H9 (cell line): ENCODE results near the gene AKR1C2. TPM values are rescaled to one million over a fixed set of nuclear protein-coding genes. Genes with fewer than 3 reads are reported as not detected.

Experiments used
- DNase-seq: peaks from one replicate; pipeline ENCODE4 v3.0.0-alpha.2; 2017
- H2AFZ ChIP-seq: one replicate; pipeline ENCODE4 v1.6.1; 2013; ENCODE audit warnings: mild to moderate bottlenecking, low read length, control low read depth, moderate library complexity
- H2AK5ac ChIP-seq: 2 replicates; pipeline ENCODE4 v1.6.1; 2013; ENCODE audit warnings: low read length, control low read depth, mixed read lengths; ENCODE audit not compliant: insufficient read length
- H2BK120ac ChIP-seq: one replicate; pipeline ENCODE4 v1.6.1; 2013; ENCODE audit warnings: low read depth, mild to moderate bottlenecking, low read length, control low read depth, inconsistent platforms; ENCODE audit not compliant: poor library complexity, severe bottlenecking
- H2BK12ac ChIP-seq: 2 replicates; pipeline ENCODE4 v1.6.1; 2013; ENCODE audit warnings: low read length, control low read depth, mixed read lengths, low read depth; ENCODE audit not compliant: insufficient read length
- H2BK15ac ChIP-seq: 2 replicates; pipeline ENCODE4 v1.6.1; 2013; ENCODE audit warnings: low read depth, low read length, control low read depth
- H2BK20ac ChIP-seq: one replicate; pipeline ENCODE4 v1.6.1; 2013; ENCODE audit warnings: low read depth, mild to moderate bottlenecking, low read length, control low read depth, inconsistent platforms; ENCODE audit not compliant: poor library complexity, severe bottlenecking
- H2BK5ac ChIP-seq: 2 replicates; pipeline ENCODE4 v1.6.1; 2013; ENCODE audit warnings: low read length, control low read depth, mixed read lengths; ENCODE audit not compliant: insufficient read length
- H3K14ac ChIP-seq: 2 replicates; pipeline ENCODE4 v1.6.1; 2013; ENCODE audit warnings: low read length, control low read depth; ENCODE audit not compliant: insufficient read depth
- H3K18ac ChIP-seq: 2 replicates; pipeline ENCODE4 v1.6.1; 2013; ENCODE audit warnings: low read depth, mild to moderate bottlenecking, mixed read lengths, low read length, control low read depth; ENCODE audit not compliant: insufficient read length
- H3K23ac ChIP-seq: 2 replicates; pipeline ENCODE4 v1.6.1; 2013; ENCODE audit warnings: low read length, control low read depth, mixed read lengths, low read depth; ENCODE audit not compliant: insufficient read length
- H3K23me2 ChIP-seq: 2 replicates; pipeline ENCODE4 v1.6.1; 2013; ENCODE audit warnings: low read depth, mild to moderate bottlenecking, mixed read lengths, low read length, control low read depth; ENCODE audit not compliant: insufficient read length, poor library complexity, severe bottlenecking
- H3K27ac ChIP-seq: 2 replicates; pipeline ENCODE4 v1.5.1; 2013; ENCODE audit warnings: low read length, control low read depth, mixed read lengths, low read depth; ENCODE audit not compliant: insufficient read length
- H3K27me3 ChIP-seq: 2 replicates; pipeline ENCODE4 v1.6.1; 2013; ENCODE audit warnings: low read length, control low read depth, inconsistent platforms; ENCODE audit not compliant: insufficient read depth
- H3K4ac ChIP-seq: 2 replicates; pipeline ENCODE4 v1.6.1; 2013; ENCODE audit warnings: low read depth, mild to moderate bottlenecking, control low read depth, inconsistent platforms, low read length, moderate library complexity
- H3K4me1 ChIP-seq: 2 replicates; pipeline ENCODE4 v1.6.1; 2013; ENCODE audit warnings: low read length, control low read depth, inconsistent platforms; ENCODE audit not compliant: insufficient read depth
- H3K4me2 ChIP-seq: 2 replicates; pipeline ENCODE4 v1.6.1; 2013; ENCODE audit warnings: low read length, control low read depth, mixed read lengths; ENCODE audit not compliant: insufficient read length, insufficient read depth
- H3K56ac ChIP-seq: 2 replicates; pipeline ENCODE4 v1.6.1; 2013; ENCODE audit warnings: low read depth, mild to moderate bottlenecking, mixed read lengths, low read length, control low read depth; ENCODE audit not compliant: insufficient read length
- H3K79me1 ChIP-seq: 2 replicates; pipeline ENCODE4 v1.6.1; 2013; ENCODE audit warnings: low read depth, mild to moderate bottlenecking, moderate library complexity, low read length, control low read depth, inconsistent platforms; ENCODE audit not compliant: insufficient read depth, poor library complexity, severe bottlenecking
- H3K79me2 ChIP-seq: 2 replicates; pipeline ENCODE4 v1.6.1; 2013; ENCODE audit warnings: low read length, control low read depth, inconsistent platforms; ENCODE audit not compliant: insufficient read depth
- H3K9ac ChIP-seq: 2 replicates; pipeline ENCODE4 v1.6.1; 2013; ENCODE audit warnings: low read length, control low read depth, mixed read lengths; ENCODE audit not compliant: insufficient read length; ENCODE audit errors: extremely low read depth
- H3K9me3 ChIP-seq: one replicate; pipeline ENCODE4 v1.6.1; 2013; ENCODE audit warnings: low read depth, low read length, inconsistent platforms; ENCODE audit not compliant: control insufficient read depth
- H3T11ph ChIP-seq: one replicate; pipeline ENCODE4 v1.6.1; 2013; ENCODE audit warnings: mild to moderate bottlenecking, low read length, control low read depth, inconsistent platforms
- H4K20me1 ChIP-seq: one replicate; pipeline ENCODE4 v1.6.1; 2013; ENCODE audit not compliant: control insufficient read depth, insufficient read length, insufficient read depth
- H4K5ac ChIP-seq: 2 replicates; pipeline ENCODE4 v1.6.1; 2013; ENCODE audit warnings: low read depth, mild to moderate bottlenecking, mixed read lengths, low read length, control low read depth; ENCODE audit not compliant: insufficient read length
- H4K8ac ChIP-seq: replicated peaks from 2 replicates; pipeline ENCODE4 v1.6.1; 2013; ENCODE audit warnings: low read length, control low read depth, mixed read lengths, low read depth; ENCODE audit not compliant: insufficient read length
- H4K91ac ChIP-seq: 2 replicates; pipeline ENCODE4 v1.6.1; 2013; ENCODE audit warnings: low read depth, mild to moderate bottlenecking, moderate library complexity, mixed read lengths, low read length, control low read depth; ENCODE audit not compliant: insufficient read length
- H3K27ac Mint-ChIP-seq, 3 experiments: 2 replicates in 2 of 3; 3 replicates in 1 of 3; pipeline ENCODE4 v1.8.0; 2020 to 2021; ENCODE audit warnings: mixed read lengths in 3 of 3, mild to moderate bottlenecking in 1 of 3, moderate library complexity in 1 of 3
- H3K27me3 Mint-ChIP-seq: 2 replicates; pipeline ENCODE4 v1.8.0; 2021; ENCODE audit warnings: low read depth, mild to moderate bottlenecking, moderate library complexity, mixed read lengths
- H3K36me3 Mint-ChIP-seq, 3 experiments: 2 replicates in 2 of 3; 3 replicates in 1 of 3; pipeline ENCODE4 v1.8.0; 2020 to 2021; ENCODE audit warnings: low read depth in 3 of 3, mixed read lengths in 3 of 3; ENCODE audit not compliant: insufficient read depth in 1 of 3
- H3K4me1 Mint-ChIP-seq, 2 experiments: 2 replicates each; pipeline ENCODE4 v1.8.0; 2020; ENCODE audit warnings: mixed read lengths in 2 of 2
- H3K4me3 Mint-ChIP-seq, 2 experiments: 2 replicates in 1 of 2; 3 replicates in 1 of 2; pipeline ENCODE4 v1.8.0; 2020 to 2021; ENCODE audit warnings: mild to moderate bottlenecking in 2 of 2, mixed read lengths in 2 of 2, moderate library complexity in 1 of 2
- H3K9me3 Mint-ChIP-seq, 2 experiments: 2 replicates in 1 of 2; 3 replicates in 1 of 2; pipeline ENCODE4 v1.8.0; 2020; ENCODE audit warnings: mild to moderate bottlenecking in 2 of 2, mixed read lengths in 2 of 2, moderate library complexity in 1 of 2
- CTCF ChIP-seq: fragments of 200-600 bp; sonication (generic); conservative IDR thresholded peaks from 3 replicates; pipeline ENCODE4 v1.8.0; 2021; ENCODE audit warnings: antibody characterized with exemption, mild to moderate bottlenecking
- WGBS: extraction: QIAGEN DNeasy Blood & Tissue Kit; methylation state at CpG from one replicate; pipeline ENCODE4 v1.1.7; 2013; ENCODE audit warnings: missing lambda C conversion rate, low lambda C conversion rate, mixed read lengths; ENCODE audit not compliant: insufficient read length; ENCODE audit errors: extremely low coverage; 5-methylcytosine and 5-hydroxymethylcytosine counted together
- total RNA-seq: library from RNA; stranded (reverse); gene quantifications from 2 replicates; pipeline ENCODE4 v1.2.1, GENCODE V29; 2021

Gene AKR1C2
- total RNA-seq, 1 experiment from 2014 or later: 0.74 TPM

- H4K8ac ChIP-seq: no peak overlapping the region
- H2AFZ ChIP-seq: no peak overlapping the region
- H4K5ac ChIP-seq: no peak overlapping the region
- no peak overlapping the region for H4K91ac ChIP-seq
- Mint-ChIP-seq H3K27ac (no peak overlapping the region), H3K4me1 (no peaks in the 10 kb centered on the region), H3K9me3 (peaks cover 4 to 36% of the 10 kb centered on the region in 2 experiments; a peak in 4 of 5 replicates), H3K4me3 (no peak overlapping the region), H3K27me3 (peaks cover 4% of the 10 kb centered on the region; the same call in 1 of the 2 replicates), H3K36me3 (no peaks in the 10 kb centered on the region)
- no peak overlapping the region for H3K4ac ChIP-seq
- no peak overlapping the region for H2AK5ac ChIP-seq
- H4K20me1 ChIP-seq: no peaks in the 10 kb centered on the region
- no CpG with 5 or more reads among the region's 2 CpGs for WGBS
- no peak overlapping the region for H2BK15ac ChIP-seq
- H3K56ac ChIP-seq: no peak overlapping the region
- no peak for TF ChIP-seq CTCF
- no peaks in the 10 kb centered on the region for H3K27me3 ChIP-seq
- no peak overlapping the region for H2BK12ac ChIP-seq
- no peak overlapping the region for H3K27ac ChIP-seq
- no peak overlapping the region for H3K14ac ChIP-seq
- H3K4me2 ChIP-seq: no peak overlapping the region
- H3K9me3 ChIP-seq: no peaks in the 10 kb centered on the region
- no peak for DNase-seq
- H3K79me1 ChIP-seq: no peaks in the 10 kb centered on the region
- no peak overlapping the region for H3K9ac ChIP-seq
- no peak overlapping the region for H3K23ac ChIP-seq
- no peak overlapping the region for H3K18ac ChIP-seq
- H3K4me1 ChIP-seq: no peaks in the 10 kb centered on the region
- H3K23me2 ChIP-seq: no peaks in the 10 kb centered on the region
- no peak overlapping the region for H3T11ph ChIP-seq
- H2BK20ac ChIP-seq: no peak overlapping the region
- no peak overlapping the region for H2BK120ac ChIP-seq
- no peaks in the 10 kb centered on the region for H3K79me2 ChIP-seq
- no peak overlapping the region for H2BK5ac ChIP-seq
These were observed 1.5 kb downstream of the AKR1C2 start for GRCh38 chr10:5002013-5002727.
